IPS-18a (cell line): Measurements from ENCODE around the gene CASP3.
"Not testable (repeated sequence)": the region's sequence is repeated elsewhere in the genome, so short reads cannot be mapped to it uniquely, and the experiment has no call there.

Experiments
- H3K27ac ChIP-seq: one replicate; pipeline ENCODE4 v1.5.1; 2013; ENCODE audit warnings: low read length
- H3K27me3 ChIP-seq: one replicate; pipeline ENCODE4 v1.6.1; 2013; ENCODE audit warnings: mild to moderate bottlenecking, low read length; ENCODE audit not compliant: control insufficient read depth, insufficient read depth
- H3K36me3 ChIP-seq: one replicate; pipeline ENCODE4 v1.6.1; 2013; ENCODE audit warnings: low read depth, low read length; ENCODE audit not compliant: control insufficient read depth
- H3K4me1 ChIP-seq: one replicate; pipeline ENCODE4 v1.6.1; 2013; ENCODE audit warnings: low read depth, low read length; ENCODE audit not compliant: control insufficient read depth
- H3K4me3 ChIP-seq: one replicate; pipeline ENCODE4 v1.5.1; 2013; ENCODE audit warnings: low read length
- H3K9ac ChIP-seq: one replicate; pipeline ENCODE4 v1.6.1; 2013; ENCODE audit warnings: mild to moderate bottlenecking, low read length, moderate library complexity
- H3K9me3 ChIP-seq: one replicate; pipeline ENCODE4 v1.6.1; 2013; ENCODE audit warnings: low read depth, low read length; ENCODE audit not compliant: control insufficient read depth

The CASP3 gene

GRCh38 chr4:184624972-184625554 lies 24.2 kb downstream of the CASP3 start:
- no peaks in the 10 kb centered on the region for H3K9me3 ChIP-seq
- H3K36me3 ChIP-seq = peaks cover 20% of the 10 kb centered on the region
- no peak overlapping the region for H3K9ac ChIP-seq
- no peaks in the 10 kb centered on the region for H3K27me3 ChIP-seq
- H3K27ac ChIP-seq = no peak overlapping the region
- H3K4me3 ChIP-seq = no peak overlapping the region
- peaks cover 26% of the 10 kb centered on the region for H3K4me1 ChIP-seq

GRCh38 chr4:184624504-184624903 lies 24.7 kb downstream of the CASP3 start:
- not testable (repeated sequence) for H3K9ac ChIP-seq

GRCh38 chr4:184621518-184621917 lies 27.7 kb downstream of the CASP3 start:
- H3K4me1 ChIP-seq = peaks cover 26% of the 10 kb centered on the region
- no peaks in the 10 kb centered on the region for H3K9me3 ChIP-seq
- H3K36me3 ChIP-seq = no peaks in the 10 kb centered on the region
- H3K27me3 ChIP-seq = no peaks in the 10 kb centered on the region
- H3K9ac ChIP-seq = no peak overlapping the region
- no peak overlapping the region for H3K27ac ChIP-seq
- H3K4me3 ChIP-seq = no peak overlapping the region

More at GRCh38 chr4:184624504-184624903, 24.7 kb downstream of the CASP3 start:
- Histone ChIP-seq H3K36me3 (peaks cover 15% of the 10 kb centered on the region), H3K4me1 (peaks cover 26% of the 10 kb centered on the region)
- not testable (repeated sequence) for H3K9me3 ChIP-seq, H3K4me3 ChIP-seq, H3K27me3 ChIP-seq, H3K27ac ChIP-seq

- Histone ChIP-seq H3K9me3 (no peaks in the 10 kb centered on the region), H3K4me1 (peaks cover 24% of the 10 kb centered on the region), H3K36me3 (no peaks in the 10 kb centered on the region), H3K9ac (no peak overlapping the region), H3K27me3 (no peaks in the 10 kb centered on the region), H3K4me3 (no peak overlapping the region), H3K27ac (no peak overlapping the region)
Measured at GRCh38 chr4:184620212-184620867, 28.9 kb downstream of the CASP3 start.

- peak overlapping the region; percentile 34 for H3K9ac ChIP-seq
- peak overlapping the region; percentile 36 for H3K4me3 ChIP-seq
- peaks cover 35% of the 10 kb centered on the region for H3K4me1 ChIP-seq
- H3K27ac ChIP-seq = peak overlapping the region; percentile 29
- no peaks in the 10 kb centered on the region for H3K27me3 ChIP-seq
- H3K9me3 ChIP-seq = no peaks in the 10 kb centered on the region
- no peaks in the 10 kb centered on the region for H3K36me3 ChIP-seq
Measured at GRCh38 chr4:184617600-184618196, 31.5 kb downstream of the CASP3 start.

- Histone ChIP-seq H3K4me3 (peak overlapping the region; percentile 36), H3K27ac (peak overlapping the region; percentile 29), H3K9me3 (no peaks in the 10 kb centered on the region), H3K36me3 (no peaks in the 10 kb centered on the region), H3K9ac (peak overlapping the region; percentile 34), H3K27me3 (no peaks in the 10 kb centered on the region), H3K4me1 (peaks cover 39% of the 10 kb centered on the region)
Measured at GRCh38 chr4:184616633-184617551, 32.4 kb downstream of the CASP3 start.

- H3K4me3 ChIP-seq = not testable (repeated sequence)
Measured at GRCh38 chr4:184616168-184616567, 33.1 kb downstream of the CASP3 start.

GRCh38 chr4:184614509-184614908 lies 34.7 kb downstream of the CASP3 start:
- Histone ChIP-seq H3K9me3 (no peaks in the 10 kb centered on the region), H3K27ac (no peak overlapping the region), H3K9ac (no peak overlapping the region), H3K4me3 (no peak overlapping the region), H3K27me3 (no peaks in the 10 kb centered on the region), H3K4me1 (peaks cover 48% of the 10 kb centered on the region), H3K36me3 (no peaks in the 10 kb centered on the region)

More at GRCh38 chr4:184616168-184616567, 33.1 kb downstream of the CASP3 start:
- H3K9ac ChIP-seq = peak overlapping the region; percentile 34
- not testable (repeated sequence) for H3K27me3 ChIP-seq, H3K36me3 ChIP-seq, H3K9me3 ChIP-seq, H3K27ac ChIP-seq
- H3K4me1 ChIP-seq = peaks cover 46% of the 10 kb centered on the region

- Histone ChIP-seq H3K4me1 (peaks cover 44% of the 10 kb centered on the region), H3K27me3 (no peaks in the 10 kb centered on the region), H3K9me3 (no peaks in the 10 kb centered on the region), H3K36me3 (no peaks in the 10 kb centered on the region), H3K4me3 (no peak overlapping the region), H3K9ac (no peak overlapping the region), H3K27ac (no peak overlapping the region)
Measured at GRCh38 chr4:184613405-184613804, 35.8 kb downstream of the CASP3 start.

GRCh38 chr4:184612074-184612473 lies 37.2 kb downstream of the CASP3 start:
- H3K36me3 ChIP-seq = no peaks in the 10 kb centered on the region
- no peak overlapping the region for H3K4me3 ChIP-seq
- H3K4me1 ChIP-seq = peaks cover 31% of the 10 kb centered on the region
- no peaks in the 10 kb centered on the region for H3K9me3 ChIP-seq
- no peaks in the 10 kb centered on the region for H3K27me3 ChIP-seq
- H3K9ac ChIP-seq = no peak overlapping the region
- no peak overlapping the region for H3K27ac ChIP-seq

GRCh38 chr4:184607429-184607828 lies 41.8 kb downstream of the CASP3 start:
- not testable (repeated sequence) for H3K4me3 ChIP-seq, H3K9me3 ChIP-seq, H3K36me3 ChIP-seq, H3K27ac ChIP-seq, H3K27me3 ChIP-seq, H3K9ac ChIP-seq
- H3K4me1 ChIP-seq = peaks cover 13% of the 10 kb centered on the region
